CD14-positive monocyte (primary cell): ENCODE data around the gene MRPL46. TPM values are rescaled to one million over a fixed set of nuclear protein-coding genes. Genes with fewer than 3 reads are reported as not detected.
"Not testable (repeated sequence)": the region's sequence is repeated elsewhere in the genome, so short reads cannot be mapped to it uniquely, and the experiment has no call there.

Experiments
- DNase-seq, 3 donors: peaks; one replicate each; pipeline ENCODE4 v3.0.0-alpha.2; 2011 to 2022
- H2AFZ ChIP-seq: 2 replicates; pipeline ENCODE4 v1.6.0; 2012; ENCODE audit warnings: mild to moderate bottlenecking, low read depth, low read length, inconsistent platforms; ENCODE audit not compliant: insufficient read depth, poor library complexity, severe bottlenecking
- H3K27ac ChIP-seq, 2 donors: 1 replicate in 1 of 2; 2 replicates in 1 of 2; pipeline ENCODE4 v1.5.1; 2012 to 2013; ENCODE audit warnings: low read length in 2 of 2, control low read depth in 1 of 2, inconsistent platforms in 1 of 2, low read depth in 1 of 2, mild to moderate bottlenecking in 1 of 2
- H3K27me3 ChIP-seq, 2 donors: one replicate each; pipeline versions ENCODE4 v1.6.0 to v1.6.1; 2011 to 2013; ENCODE audit warnings: low read length in 2 of 2; ENCODE audit not compliant: control insufficient read depth in 2 of 2, insufficient read depth in 2 of 2
- H3K36me3 ChIP-seq, 2 donors: replicated peaks in 1 of 2; 1 replicate in 1 of 2; 2 replicates in 1 of 2; pipeline versions ENCODE4 v1.5.1 to v1.6.1; 2012 to 2013; ENCODE audit warnings: low read length in 2 of 2, control low read depth in 1 of 2, inconsistent platforms in 1 of 2, mild to moderate bottlenecking in 1 of 2; ENCODE audit not compliant: insufficient read depth in 2 of 2, control insufficient read depth in 1 of 2
- H3K4me1 ChIP-seq, 2 donors: 1 replicate in 1 of 2; 2 replicates in 1 of 2; pipeline versions ENCODE4 v1.5.1 to v1.6.1; 2012 to 2013; ENCODE audit warnings: low read length in 2 of 2, control low read depth in 1 of 2, inconsistent platforms in 1 of 2, mild to moderate bottlenecking in 1 of 2, moderate library complexity in 1 of 2; ENCODE audit not compliant: insufficient read depth in 2 of 2, control insufficient read depth in 1 of 2
- H3K4me2 ChIP-seq: replicated peaks from 2 replicates; pipeline ENCODE3; 2012; ENCODE audit warnings: low read length, moderate library complexity, mild to moderate bottlenecking; ENCODE audit not compliant: poor library complexity, severe bottlenecking; ENCODE audit errors: extremely low read depth
- H3K4me3 ChIP-seq, 3 experiments: fragments of 200-600 bp in 1 of 3; sonication (generic) in 1 of 3; replicated peaks in 1 of 3; 1 replicate in 2 of 3; 2 replicates in 1 of 3; pipeline ENCODE4 v1.5.1; 2011 to 2013; ENCODE audit warnings: low read length in 3 of 3, mild to moderate bottlenecking in 3 of 3, control low read depth in 2 of 3, low read depth in 2 of 3, inconsistent platforms in 1 of 3, moderate library complexity in 1 of 3
- H3K79me2 ChIP-seq: 2 replicates; pipeline ENCODE4 v1.6.0; 2012; ENCODE audit warnings: mild to moderate bottlenecking, control low read depth, inconsistent platforms, low read length, moderate library complexity; ENCODE audit not compliant: insufficient read depth
- H3K9ac ChIP-seq: 2 replicates; pipeline ENCODE4 v1.6.0; 2017; ENCODE audit warnings: low read length, mild to moderate bottlenecking; ENCODE audit not compliant: insufficient read depth, poor library complexity, severe bottlenecking
- H3K9me3 ChIP-seq, 2 donors: replicated peaks in 1 of 2; 1 replicate in 1 of 2; 2 replicates in 1 of 2; pipeline versions ENCODE4 v1.5.1 to v1.6.1; 2012 to 2013; ENCODE audit warnings: low read length in 2 of 2, control low read depth in 1 of 2; ENCODE audit not compliant: control insufficient read depth in 1 of 2, insufficient read depth in 1 of 2
- H4K20me1 ChIP-seq: 2 replicates; pipeline ENCODE4 v1.6.0; 2012; ENCODE audit warnings: mild to moderate bottlenecking, low read length, control low read depth, moderate library complexity; ENCODE audit not compliant: insufficient read depth
- H3K27ac Mint-ChIP-seq, 7 donors: one replicate each; pipeline ENCODE4 v1.8.0; 2020; ENCODE audit warnings: mild to moderate bottlenecking in 7 of 7, mixed read lengths in 7 of 7, moderate library complexity in 6 of 7, inconsistent platforms in 2 of 7
- H3K27me3 Mint-ChIP-seq, 3 donors: one replicate each; pipeline ENCODE4 v1.8.0; 2021 to 2022; ENCODE audit warnings: low read depth in 3 of 3, mild to moderate bottlenecking in 3 of 3, mixed read lengths in 3 of 3, moderate library complexity in 3 of 3, inconsistent platforms in 1 of 3
- H3K36me3 Mint-ChIP-seq, 2 donors: one replicate each; pipeline ENCODE4 v1.8.0; 2020; ENCODE audit warnings: mixed read lengths in 2 of 2, inconsistent platforms in 1 of 2, mild to moderate bottlenecking in 1 of 2
- H3K4me1 Mint-ChIP-seq: one replicate; pipeline ENCODE4 v1.8.0; 2020; ENCODE audit warnings: mild to moderate bottlenecking, mixed read lengths
- H3K4me3 Mint-ChIP-seq, 2 donors: one replicate each; pipeline ENCODE4 v1.8.0; 2020; ENCODE audit warnings: mild to moderate bottlenecking in 2 of 2, mixed read lengths in 2 of 2, moderate library complexity in 1 of 2
- H3K9me3 Mint-ChIP-seq, 7 donors: one replicate each; pipeline ENCODE4 v1.8.0; 2020 to 2022; ENCODE audit warnings: mixed read lengths in 7 of 7, mild to moderate bottlenecking in 6 of 7, moderate library complexity in 6 of 7, inconsistent platforms in 2 of 7
- CTCF ChIP-seq: fragments of 200-600 bp; IDR thresholded peaks from one replicate; pipeline ENCODE4 v1.8.0; 2022; ENCODE audit warnings: antibody characterized with exemption, mild to moderate bottlenecking
- whole genome bisulfite sequencing: methylation state at CpG from one replicate; pipeline ENCODE4 v1.1.5; 2013; ENCODE audit warnings: missing lambda C conversion rate; ENCODE audit not compliant: insufficient coverage; 5-methylcytosine and 5-hydroxymethylcytosine counted together
- intact Hi-C, 2 donors: fragments of 100-400 bp; cut with micrococcal nuclease; formaldehyde crosslinking; loops; one replicate each; pipeline versions ENCODE4 v1.15.0 to v1.15.1; 2023
- polyA plus RNA-seq, 3 donors: library from polyadenylated mRNA; depleted of rRNA in 1 of 3; unstranded in 2 of 3; stranded (reverse) in 1 of 3; fragments of 300-500 nt in 2 of 3; fragments of >200 nt in 1 of 3; fragmentation: Illumina TruSeq in 2 of 3; gene quantifications; 1 replicate in 2 of 3; 2 replicates in 1 of 3; pipeline ENCODE4 v1.2.3, GENCODE V29; 2012 to 2021

MRPL46 gene
- polyA plus RNA-seq, 3 donors, result 6.3 to 20.3 (median 17.0) TPM

- peaks cover 0 to 1% (median 0%) of the 10 kb centered on the region in 3 donors for H3K27me3 Mint-ChIP-seq
- Histone ChIP-seq H3K27me3 (no peaks in the 10 kb centered on the region), H3K4me3 (no peak overlapping the region), H3K4me1 (no peaks in the 10 kb centered on the region), H3K36me3 (peaks cover 56 to 83% of the 10 kb centered on the region in 2 donors), H3K4me2 (no peak overlapping the region), H3K79me2 (no peaks in the 10 kb centered on the region), H3K9ac (no peak overlapping the region), H2AFZ (no peak overlapping the region), H3K9me3 (no peaks in the 10 kb centered on the region), H3K27ac (no peak overlapping the region), H4K20me1 (no peaks in the 10 kb centered on the region)
- no peak overlapping the region for H3K27ac Mint-ChIP-seq
- no peak for DNase-seq
- no peak overlapping the region for H3K4me3 Mint-ChIP-seq
- H3K4me1 Mint-ChIP-seq, result no peaks in the 10 kb centered on the region
- peaks cover 53 to 64% of the 10 kb centered on the region in 2 donors for H3K36me3 Mint-ChIP-seq
- intact Hi-C loops, result no loop called here
- H3K9me3 Mint-ChIP-seq, result no peaks in the 10 kb centered on the region
- no peak for TF ChIP-seq CTCF
- 92% methylated on average over 1 of the region's 7 CpGs for WGBS
Observed at GRCh38 chr15:88477126-88477525, 9.9 kb upstream of the MRPL46 start.

- no peak overlapping the region for H3K4me2 ChIP-seq
- no peak overlapping the region for H3K4me3 Mint-ChIP-seq
- H3K36me3 ChIP-seq, result peaks cover 56 to 87% of the 10 kb centered on the region in 2 donors
- H3K79me2 ChIP-seq, result no peaks in the 10 kb centered on the region
- H3K9ac ChIP-seq, result no peak overlapping the region
- intact Hi-C loops, result no loop called here
- DNase-seq, result peak in 2 of 3 donors; percentile 2 to 9
- no peaks in the 10 kb centered on the region for H3K9me3 ChIP-seq
- H3K27ac ChIP-seq, result peak overlapping the region in 1 of 2 donors; percentile 31
- TF ChIP-seq CTCF, result no peak
- no peak overlapping the region for H3K4me3 ChIP-seq
- no peaks in the 10 kb centered on the region for H4K20me1 ChIP-seq
- H3K27me3 Mint-ChIP-seq, result no peaks in the 10 kb centered on the region
- no peak overlapping the region for H2AFZ ChIP-seq
- 65% methylated on average over 4 of the region's 8 CpGs for WGBS
- H3K4me1 Mint-ChIP-seq, result no peaks in the 10 kb centered on the region
- peaks cover 57 to 67% of the 10 kb centered on the region in 2 donors for H3K36me3 Mint-ChIP-seq
- H3K27me3 ChIP-seq, result no peaks in the 10 kb centered on the region
- H3K4me1 ChIP-seq, result no peaks in the 10 kb centered on the region
- H3K27ac Mint-ChIP-seq, result peak overlapping the region in 1 of 7 donors; percentile 77
- H3K9me3 Mint-ChIP-seq, result no peaks in the 10 kb centered on the region
Observed at GRCh38 chr15:88476635-88477060, 9.5 kb upstream of the MRPL46 start.

GRCh38 chr15:88473661-88474293 is 6.6 kb upstream of the MRPL46 start:
- H4K20me1 ChIP-seq, H3K4me1 Mint-ChIP-seq, H3K4me1 ChIP-seq, intact Hi-C loops, H3K9ac ChIP-seq, H3K27ac Mint-ChIP-seq, H3K4me2 ChIP-seq, DNase-seq, H3K9me3 ChIP-seq, H3K27me3 Mint-ChIP-seq, H3K27ac ChIP-seq, H3K27me3 ChIP-seq, H2AFZ ChIP-seq, H3K4me3 Mint-ChIP-seq, H3K9me3 Mint-ChIP-seq, H3K4me3 ChIP-seq, H3K79me2 ChIP-seq: not testable (repeated sequence)
- peaks cover 53 to 82% of the 10 kb centered on the region in 2 donors for H3K36me3 ChIP-seq
- WGBS, result no CpG with 5 or more reads among the region's 4 CpGs
- peaks cover 49 to 58% of the 10 kb centered on the region in 2 donors for H3K36me3 Mint-ChIP-seq
